Breast epithelium (tissue), 4 donors: ENCODE results near the gene MAP2K3. TPM values are rescaled to one million over a fixed set of nuclear protein-coding genes. Genes with fewer than 3 reads are reported as not detected.

Experiments used
- DNase-seq, 2 donors: peaks; one replicate each; pipeline ENCODE4 v3.0.0-alpha.2; 2019; ENCODE audit warnings: low spot score in 2 of 2
- H3K27ac ChIP-seq, 2 donors: fragments of 200-600 bp; sonication (generic) in 1 of 2; one replicate each; pipeline ENCODE4 v1.5.1; 2016 to 2019; ENCODE audit warnings: mild to moderate bottlenecking in 1 of 2
- H3K27me3 ChIP-seq, 2 donors: fragments of 200-600 bp; sonication (generic) in 1 of 2; one replicate each; pipeline versions ENCODE4 v1.5.1 to v1.6.0; 2017 to 2019; ENCODE audit warnings: control low read depth in 1 of 2, mild to moderate bottlenecking in 1 of 2
- H3K36me3 ChIP-seq: fragments of 200-600 bp; one replicate; pipeline ENCODE4 v1.5.1; 2019
- H3K4me1 ChIP-seq, 2 donors: fragments of 200-600 bp; sonication (generic); one replicate each; pipeline ENCODE4 v1.5.1; 2016 to 2019; ENCODE audit warnings: control low read depth in 1 of 2
- H3K4me3 ChIP-seq, 3 donors: fragments of 200-600 bp; sonication (generic); 1 replicate in 2 of 3; 2 replicates in 1 of 3; pipeline ENCODE4 v1.5.1; 2016 to 2019; ENCODE audit warnings: mild to moderate bottlenecking in 3 of 3, moderate library complexity in 2 of 3
- H3K9me3 ChIP-seq, 2 donors: fragments of 200-600 bp; sonication (generic) in 1 of 2; one replicate each; pipeline ENCODE4 v1.5.1; 2016 to 2019; ENCODE audit warnings: control low read depth in 1 of 2
- CTCF ChIP-seq, 3 donors: fragments of 450-650 bp; IDR thresholded peaks; one replicate each; pipeline ENCODE4 v1.5.1; 2016 to 2017; ENCODE audit warnings: antibody characterized with exemption in 3 of 3, mild to moderate bottlenecking in 3 of 3, moderate library complexity in 3 of 3
- POLR2A ChIP-seq: fragments of 450-650 bp; IDR thresholded peaks from one replicate; pipeline ENCODE4 v1.6.1; 2016; ENCODE audit warnings: antibody characterized with exemption, mild to moderate bottlenecking, moderate library complexity
- POLR2AphosphoS5 ChIP-seq, 3 donors: sonication (generic); formaldehyde crosslinking; IDR thresholded peaks; one replicate each; pipeline ENCODE4 v1.6.1; 2017; ENCODE audit warnings: antibody characterized with exemption in 3 of 3
- intact Hi-C: fragments of 100-400 bp; cut with DNase I; formaldehyde crosslinking; loops from one replicate; pipeline ENCODE4 v1.15.1; 2023; ENCODE audit warnings: low total_unique reads
- total RNA-seq, 3 donors: library from RNA; depleted of rRNA; stranded (reverse); fragments of >200 nt; gene quantifications; one replicate each; pipeline ENCODE4 v1.1.0, GENCODE V29; 2016

MAP2K3 gene
- total RNA-seq, 3 donors from 2014 or later: 16.0 to 26.9 (median 22.0) TPM

GRCh38 chr17:21272881-21273792 lies 11.4 kb upstream of the MAP2K3 start:
- no peaks in the 10 kb centered on the region for H3K36me3 ChIP-seq
- no peak for DNase-seq
- no peaks in the 10 kb centered on the region for H3K9me3 ChIP-seq
- TF ChIP-seq CTCF (IDR thresholded peaks at IDR 0.05) (no peak), POLR2AphosphoS5 (IDR thresholded peaks at IDR 0.05) (no peak), POLR2A (no peak)
- H3K4me3 ChIP-seq: no peak overlapping the region
- intact Hi-C loops: no loop called here
- no peaks in the 10 kb centered on the region for H3K27me3 ChIP-seq
- peaks cover 5 to 7% of the 10 kb centered on the region in 2 donors for H3K4me1 ChIP-seq
- H3K27ac ChIP-seq: no peak overlapping the region

- Histone ChIP-seq H3K9me3 (no peaks in the 10 kb centered on the region), H3K36me3 (no peaks in the 10 kb centered on the region), H3K27me3 (no peaks in the 10 kb centered on the region), H3K4me3 (peak overlapping the region; percentile 57 to 81 (median 78)), H3K4me1 (peaks cover 5 to 9% of the 10 kb centered on the region in 2 donors), H3K27ac (peak overlapping the region; percentile 13 to 41)
- intact Hi-C loops: loop anchor here (2.0 kb wide), 1 partner anchor 22 kb away; the partner anchor contains the start of gene NATD1
- no peak for TF ChIP-seq CTCF (IDR thresholded peaks at IDR 0.05)
- no peak for TF ChIP-seq POLR2A
- TF ChIP-seq POLR2AphosphoS5 (IDR thresholded peaks at IDR 0.05): no peak
- DNase-seq: no peak
Observed at GRCh38 chr17:21275047-21275578, 9.4 kb upstream of the MAP2K3 start.

- TF ChIP-seq POLR2AphosphoS5 (IDR thresholded peaks at IDR 0.05): no peak
- TF ChIP-seq CTCF (IDR thresholded peaks at IDR 0.05): no peak
- no peak for TF ChIP-seq POLR2A
- intact Hi-C loops: loop anchor here (2.0 kb wide), 1 partner anchor 23 kb away; the partner anchor contains the start of gene NATD1
- no peaks in the 10 kb centered on the region for H3K27me3 ChIP-seq
- DNase-seq: peak; percentile 81 to 90
- peak overlapping the region; percentile 13 to 41 for H3K27ac ChIP-seq
- H3K4me3 ChIP-seq: peak overlapping the region; percentile 57 to 81 (median 78)
- peaks cover 5 to 9% of the 10 kb centered on the region in 2 donors for H3K4me1 ChIP-seq
- no peaks in the 10 kb centered on the region for H3K9me3 ChIP-seq
- no peaks in the 10 kb centered on the region for H3K36me3 ChIP-seq
Observed at GRCh38 chr17:21275579-21276263, 8.8 kb upstream of the MAP2K3 start.

GRCh38 chr17:21276264-21276588 lies 8.3 kb upstream of the MAP2K3 start:
- no peaks in the 10 kb centered on the region for H3K27me3 ChIP-seq
- H3K4me1 ChIP-seq: peaks cover 5 to 9% of the 10 kb centered on the region in 2 donors
- intact Hi-C loops: no loop called here
- H3K27ac ChIP-seq: peak overlapping the region in 1 of 2 donors; percentile 41
- DNase-seq: no peak
- no peaks in the 10 kb centered on the region for H3K36me3 ChIP-seq
- H3K9me3 ChIP-seq: no peaks in the 10 kb centered on the region
- H3K4me3 ChIP-seq: peak overlapping the region; percentile 57 to 81 (median 78)
- TF ChIP-seq POLR2AphosphoS5 (IDR thresholded peaks at IDR 0.05) (no peak), POLR2A (no peak), CTCF (IDR thresholded peaks at IDR 0.05) (no peak)
